H7 (cell line): ENCODE data around the gene HDGF. TPM values are rescaled to one million over a fixed set of nuclear protein-coding genes. Genes with fewer than 3 reads are reported as not detected.
"Not testable (repeated sequence)": the region's sequence is repeated elsewhere in the genome, so short reads cannot be mapped to it uniquely, and the experiment has no call there.

Source experiments
- DNase-seq: peaks from one replicate; pipeline ENCODE4 v3.0.0; 2012
- H3K27me3 ChIP-seq: 2 replicates; pipeline ENCODE4 v1.6.0; 2011; ENCODE audit warnings: mild to moderate bottlenecking, low read length; ENCODE audit not compliant: control insufficient read depth, insufficient read depth
- H3K36me3 ChIP-seq: replicated peaks from 2 replicates; pipeline ENCODE4 v1.5.1; 2011; ENCODE audit warnings: low read length; ENCODE audit not compliant: control insufficient read depth, insufficient read depth
- H3K4me3 ChIP-seq: 2 replicates; pipeline ENCODE4 v1.5.1; 2011; ENCODE audit warnings: low read depth, mild to moderate bottlenecking, control low read depth, low read length, moderate library complexity; ENCODE audit not compliant: insufficient read depth
- total RNA-seq: library from RNA; depleted of rRNA; stranded (reverse); fragments of >200 nt; shearing (Covaris generic); gene quantifications from 2 replicates; pipeline ENCODE4 v1.2.3, GENCODE V29; 2014

HDGF gene
- total RNA-seq, 1 experiment from 2014 or later = 515 TPM

- no peak for DNase-seq
- no peak overlapping the region for H3K4me3 ChIP-seq
- peaks cover 9% of the 10 kb centered on the region for H3K36me3 ChIP-seq
- no peaks in the 10 kb centered on the region for H3K27me3 ChIP-seq
Measured at GRCh38 chr1:156773607-156774006, 22.1 kb upstream of the HDGF start.

DNA sequence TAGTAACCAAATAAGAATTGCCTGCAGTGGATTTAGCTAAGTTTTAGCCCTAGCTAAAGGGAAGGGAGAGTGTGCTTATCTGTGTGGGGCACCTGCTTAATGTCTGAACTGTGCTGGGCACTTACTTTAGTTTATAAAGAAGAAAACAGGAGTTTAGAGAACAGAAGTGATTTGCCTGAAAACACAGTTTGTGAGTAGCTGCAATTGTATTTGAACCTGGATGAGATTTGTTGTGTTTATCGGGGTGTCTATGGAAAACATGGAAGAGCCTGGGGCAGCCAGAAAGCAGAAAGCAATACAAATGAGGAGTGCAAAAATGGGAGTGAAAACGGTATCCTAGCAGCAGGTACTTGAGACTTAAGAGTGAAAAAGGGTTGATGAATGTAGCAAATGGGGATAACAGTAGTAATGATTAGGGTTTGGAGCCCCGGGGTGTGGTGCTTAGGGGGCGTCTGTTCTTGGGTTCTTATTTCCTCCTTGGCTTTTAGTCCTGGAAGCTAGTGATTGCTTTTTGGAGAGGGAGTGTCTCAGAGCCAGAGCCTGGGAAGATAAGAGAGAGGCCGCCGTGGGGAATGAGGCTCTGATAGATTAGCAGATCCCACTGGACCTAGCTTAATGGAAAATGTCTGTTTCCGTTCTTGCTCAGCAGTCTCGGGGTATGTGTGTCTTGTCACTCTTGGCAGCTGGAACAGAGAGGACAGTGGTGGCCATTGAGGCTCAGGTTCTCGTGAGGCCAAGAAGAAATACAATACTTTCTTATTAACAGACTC lies 21.4 kb upstream of the HDGF start:
- H3K4me3 ChIP-seq = no peak overlapping the region
- no peak for DNase-seq
- peaks cover 9% of the 10 kb centered on the region for H3K36me3 ChIP-seq
- H3K27me3 ChIP-seq = no peaks in the 10 kb centered on the region

- H3K4me3 ChIP-seq = no peak overlapping the region
- H3K27me3 ChIP-seq = no peaks in the 10 kb centered on the region
- DNase-seq = no peak
Measured at GRCh38 chr1:156772222-156772621, 20.7 kb upstream of the HDGF start.

GRCh38 chr1:156768610-156769295 lies 17.3 kb upstream of the HDGF start:
- peaks cover 9% of the 10 kb centered on the region for H3K36me3 ChIP-seq
- H3K4me3 ChIP-seq = peak overlapping the region; percentile 93
- H3K27me3 ChIP-seq = no peaks in the 10 kb centered on the region
- no peak for DNase-seq

More at GRCh38 chr1:156772222-156772621, 20.7 kb upstream of the HDGF start:
- H3K36me3 ChIP-seq = peaks cover 9% of the 10 kb centered on the region

DNA sequence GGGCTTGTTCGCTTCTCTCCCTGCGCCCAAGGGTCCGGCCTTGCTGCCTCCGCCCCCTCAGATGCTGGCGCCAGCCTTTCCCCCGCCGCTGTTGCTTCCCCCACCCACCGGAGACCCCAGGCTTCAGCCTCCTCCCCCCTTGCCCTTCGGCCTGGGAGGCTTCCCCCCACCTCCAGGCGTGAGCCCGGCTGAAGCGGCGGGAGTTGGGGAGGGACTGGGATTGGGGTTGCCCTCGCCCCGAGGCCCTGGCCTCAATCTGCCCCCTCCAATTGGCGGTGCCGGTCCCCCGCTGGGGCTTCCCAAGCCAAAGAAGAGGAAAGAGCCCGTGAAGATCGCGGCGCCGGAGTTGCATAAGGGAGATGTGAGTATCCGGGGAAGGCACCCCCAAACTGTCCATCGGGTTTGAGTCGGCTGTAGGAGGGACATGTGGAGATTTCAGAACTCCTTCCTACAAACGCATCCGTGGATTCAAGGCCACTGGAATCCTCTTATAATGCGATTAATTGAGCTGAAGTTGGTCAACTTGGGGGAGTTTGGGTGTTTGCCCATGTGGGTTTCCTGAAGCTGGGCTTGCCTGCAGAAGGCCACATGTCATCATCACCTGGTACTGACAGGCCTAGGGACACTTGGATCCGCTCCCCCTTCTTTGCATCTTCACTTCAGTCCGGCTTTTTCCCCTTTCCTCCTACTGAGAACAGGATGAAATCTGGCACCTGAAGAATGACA lies 16.6 kb upstream of the HDGF start:
- H3K36me3 ChIP-seq = peaks cover 8% of the 10 kb centered on the region

DNA sequence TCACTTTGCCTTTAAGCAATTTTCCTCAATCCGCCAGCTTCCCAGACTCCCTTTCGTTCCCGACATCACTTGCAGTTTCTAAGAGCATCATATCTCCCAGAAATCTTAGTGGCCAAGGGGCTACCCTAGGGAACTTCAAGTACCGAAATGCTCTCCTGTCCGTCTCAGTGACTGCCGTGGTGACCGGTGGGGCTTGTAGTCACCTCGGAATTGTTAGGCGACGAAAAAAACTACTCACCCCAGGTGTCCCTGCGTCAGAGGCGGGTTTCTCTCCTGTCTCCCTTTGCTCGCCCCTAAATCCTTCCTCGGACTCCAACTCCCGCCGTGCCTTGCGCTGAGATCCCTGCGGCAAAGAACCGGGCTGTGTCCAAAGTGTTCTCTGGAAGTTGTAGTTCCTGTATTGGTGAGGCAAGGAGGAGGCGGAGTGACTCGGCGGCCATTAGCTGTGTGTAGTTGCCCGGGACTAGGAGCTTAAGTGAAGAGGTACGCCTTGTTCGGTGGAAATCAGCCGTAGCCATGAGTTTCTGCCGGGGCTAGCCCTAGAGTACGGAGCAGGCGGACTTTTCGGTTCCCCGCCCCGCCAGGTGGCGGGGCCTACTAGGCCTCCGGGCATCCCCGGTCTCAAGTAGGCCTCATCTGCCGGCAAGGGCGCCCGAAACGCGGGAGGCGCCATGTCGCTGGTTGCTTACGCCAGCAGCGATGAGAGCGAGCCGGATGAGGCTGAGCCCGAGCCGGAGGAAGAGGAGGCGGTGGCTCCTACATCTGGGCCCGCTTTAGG lies 15.8 kb upstream of the HDGF start, which contains the start of gene PRCC:
Gene PRCC, plus strand, starts transcription at position 435 of the 778 bp plus-strand sequence. Its CDS starts 237 bp downstream, at position 672.
- Histone ChIP-seq H3K27me3 (no peaks in the 10 kb centered on the region), H3K36me3 (peaks cover 8% of the 10 kb centered on the region), H3K4me3 (peak within 1 kb of the TSS; percentile 93)
- DNase-seq = peak; percentile 91

More for the DNA sequence above, 16.6 kb upstream of the HDGF start:
- H3K4me3 ChIP-seq = peak overlapping the region; percentile 93
- H3K27me3 ChIP-seq = no peaks in the 10 kb centered on the region
- peak; percentile 84 for DNase-seq

DNA sequence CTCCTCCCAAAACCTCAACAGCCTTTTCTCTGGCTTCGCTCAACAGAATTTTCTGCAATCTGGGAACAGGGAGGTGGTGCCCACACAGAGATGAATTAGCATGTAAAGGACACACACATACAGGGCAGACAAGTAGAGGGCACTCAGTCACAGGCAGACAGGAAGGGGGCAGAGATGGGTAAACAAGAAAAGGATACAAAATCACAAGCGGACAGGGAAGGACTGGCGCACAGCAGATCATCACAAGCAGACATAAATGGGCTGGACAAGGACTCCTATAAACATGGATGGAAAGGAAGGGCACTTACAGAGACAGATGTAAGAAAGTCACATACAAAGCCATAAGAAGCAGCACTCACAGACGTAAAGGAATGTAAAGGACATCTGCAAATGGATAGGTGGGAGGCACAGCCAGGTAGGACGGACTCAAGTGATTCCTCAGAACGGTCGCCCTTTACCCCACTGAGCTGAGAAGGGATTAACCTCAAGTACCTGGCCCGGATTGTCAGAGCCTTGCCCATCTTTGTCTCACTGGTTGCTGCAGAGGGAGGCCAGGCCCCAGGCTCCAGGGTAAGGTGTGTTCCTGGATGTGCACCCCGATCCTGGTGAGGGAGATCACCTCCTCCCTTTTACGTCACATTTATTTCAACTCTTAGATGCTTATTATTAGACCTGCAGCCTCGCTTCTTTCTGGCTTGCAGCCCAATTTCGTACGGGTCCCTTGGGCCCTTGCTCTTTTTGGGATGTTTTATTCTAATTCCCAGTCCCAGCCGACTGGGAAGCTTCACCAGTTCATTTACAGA lies 15.0 kb upstream of the HDGF start:
- DNase-seq = no peak
- peak overlapping the region; percentile 49 for H3K4me3 ChIP-seq
- peaks cover 8% of the 10 kb centered on the region for H3K36me3 ChIP-seq
- H3K27me3 ChIP-seq = no peaks in the 10 kb centered on the region

GRCh38 chr1:156765666-156766065 lies 14.2 kb upstream of the HDGF start:
- no peak for DNase-seq
- H3K36me3 ChIP-seq = peaks cover 2% of the 10 kb centered on the region
- H3K4me3 ChIP-seq = no peak overlapping the region
- no peaks in the 10 kb centered on the region for H3K27me3 ChIP-seq

- H3K4me3 ChIP-seq, H3K36me3 ChIP-seq, DNase-seq, H3K27me3 ChIP-seq: not testable (repeated sequence)
Measured at GRCh38 chr1:156765136-156765535, 13.7 kb upstream of the HDGF start.

DNA sequence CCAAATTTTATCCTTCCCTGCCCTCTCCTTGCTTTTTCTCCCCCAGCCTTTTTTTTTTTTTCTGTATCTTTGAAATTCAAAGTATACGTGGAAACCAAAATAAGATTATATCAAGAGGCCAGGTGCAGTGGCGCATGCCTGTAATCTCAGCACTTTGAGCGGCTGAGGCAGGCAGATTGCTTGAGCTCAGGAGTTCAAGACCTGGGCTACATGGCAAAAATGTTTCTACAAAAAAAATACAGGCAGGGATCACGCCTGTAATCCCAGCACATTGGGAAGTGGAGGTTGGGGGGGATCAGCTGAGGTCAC lies 9.3 kb upstream of the HDGF start:
- H3K4me3 ChIP-seq = no peak overlapping the region
- no peaks in the 10 kb centered on the region for H3K36me3 ChIP-seq
- no peak for DNase-seq
- H3K27me3 ChIP-seq = no peaks in the 10 kb centered on the region

GRCh38 chr1:156760092-156760795 lies 8.8 kb upstream of the HDGF start:
- no peaks in the 10 kb centered on the region for H3K27me3 ChIP-seq
- H3K36me3 ChIP-seq = no peaks in the 10 kb centered on the region
- H3K4me3 ChIP-seq = no peak overlapping the region
- DNase-seq = no peak

DNA sequence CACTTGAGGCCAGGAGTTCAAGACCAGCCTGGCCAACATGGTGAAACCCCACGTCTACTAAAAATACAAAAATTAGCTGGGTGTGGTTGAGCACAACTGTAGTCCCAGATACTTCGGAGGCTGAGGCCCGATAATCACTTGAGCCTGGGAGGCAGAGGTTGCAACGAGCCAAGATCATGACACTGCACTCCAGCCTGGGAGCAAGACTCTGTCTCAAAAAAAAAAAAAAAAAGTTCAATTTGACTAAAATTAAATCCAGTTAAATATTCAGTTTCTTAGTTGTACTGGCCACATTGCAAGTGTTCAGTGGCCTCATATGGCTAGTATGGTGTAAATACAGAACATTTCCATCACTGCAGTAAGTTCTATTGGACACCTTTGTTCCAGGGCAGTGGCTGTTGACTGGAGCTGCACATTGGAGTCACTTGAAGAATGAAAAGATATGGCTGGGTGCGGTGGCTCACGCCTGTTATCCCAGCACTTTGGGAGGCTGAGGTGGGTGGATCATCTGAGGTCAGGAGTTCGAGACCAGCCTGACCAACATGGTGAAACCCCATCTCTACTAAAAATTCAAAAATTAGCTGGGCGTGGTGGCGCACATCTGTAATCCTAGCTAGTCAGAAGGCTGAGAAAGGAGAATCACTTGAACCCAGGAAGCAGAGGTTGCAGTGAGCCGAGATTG lies 6.2 kb upstream of the HDGF start:
- H3K36me3 ChIP-seq, DNase-seq, H3K27me3 ChIP-seq, H3K4me3 ChIP-seq: not testable (repeated sequence)

DNA sequence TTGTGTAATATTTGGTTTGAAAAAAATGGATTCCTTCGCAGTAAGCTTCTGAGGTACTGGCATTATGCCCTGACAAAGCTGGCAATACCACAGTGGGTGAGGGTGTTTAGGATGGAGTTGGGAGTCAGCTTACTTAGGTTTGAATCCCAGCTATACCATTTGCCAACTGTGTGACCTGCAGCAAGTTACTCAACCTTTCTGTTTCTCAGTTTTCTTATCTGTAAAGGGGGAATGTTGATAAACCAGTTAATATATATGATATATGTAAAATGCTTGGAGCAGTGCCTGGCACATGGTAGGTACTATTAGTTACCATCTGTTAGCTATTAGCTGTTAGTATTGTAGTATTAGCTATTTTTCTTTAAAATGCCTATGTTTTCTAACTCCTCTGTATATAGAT lies 4.9 kb upstream of the HDGF start:
- Histone ChIP-seq H3K27me3 (no peaks in the 10 kb centered on the region), H3K4me3 (no peak overlapping the region), H3K36me3 (no peaks in the 10 kb centered on the region)
- no peak for DNase-seq
